ENCODE measurements around the gene KIAA1958.

DNA sequence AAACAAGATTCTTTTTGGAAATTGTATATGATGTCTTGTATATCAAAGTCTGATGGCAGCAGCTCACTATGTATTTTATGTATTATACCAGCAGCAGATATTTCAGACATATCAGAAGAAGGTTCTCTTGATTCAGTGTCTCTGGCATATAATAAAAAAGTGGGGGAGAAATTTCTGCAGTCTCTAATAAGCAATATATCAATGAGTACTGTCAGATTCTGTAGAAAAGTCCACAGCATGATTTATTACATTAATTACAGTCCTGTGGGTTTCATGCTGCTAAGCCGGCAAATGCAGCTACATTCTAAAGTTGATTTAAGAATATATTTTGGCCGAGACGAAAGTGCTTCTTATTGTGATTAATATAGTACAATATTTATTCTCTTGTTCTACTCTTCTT lies 113.1 kb downstream of the KIAA1958 start:
- TF ChIP-seq, protein P1, sequence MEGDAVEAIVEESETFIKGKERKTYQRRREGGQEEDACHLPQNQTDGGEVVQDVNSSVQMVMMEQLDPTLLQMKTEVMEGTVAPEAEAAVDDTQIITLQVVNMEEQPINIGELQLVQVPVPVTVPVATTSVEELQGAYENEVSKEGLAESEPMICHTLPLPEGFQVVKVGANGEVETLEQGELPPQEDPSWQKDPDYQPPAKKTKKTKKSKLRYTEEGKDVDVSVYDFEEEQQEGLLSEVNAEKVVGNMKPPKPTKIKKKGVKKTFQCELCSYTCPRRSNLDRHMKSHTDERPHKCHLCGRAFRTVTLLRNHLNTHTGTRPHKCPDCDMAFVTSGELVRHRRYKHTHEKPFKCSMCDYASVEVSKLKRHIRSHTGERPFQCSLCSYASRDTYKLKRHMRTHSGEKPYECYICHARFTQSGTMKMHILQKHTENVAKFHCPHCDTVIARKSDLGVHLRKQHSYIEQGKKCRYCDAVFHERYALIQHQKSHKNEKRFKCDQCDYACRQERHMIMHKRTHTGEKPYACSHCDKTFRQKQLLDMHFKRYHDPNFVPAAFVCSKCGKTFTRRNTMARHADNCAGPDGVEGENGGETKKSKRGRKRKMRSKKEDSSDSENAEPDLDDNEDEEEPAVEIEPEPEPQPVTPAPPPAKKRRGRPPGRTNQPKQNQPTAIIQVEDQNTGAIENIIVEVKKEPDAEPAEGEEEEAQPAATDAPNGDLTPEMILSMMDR (IDR thresholded peaks at IDR 0.05), result no peak
- TF ChIP-seq POLR2A (IDR thresholded peaks at IDR 0.05) (no peak), POLR2AphosphoS5 (IDR thresholded peaks at IDR 0.05; ENCODE audit: insufficient read depth in 1 of 2, low read depth in 1 of 2) (no peak)
